ENCODE results near the gene RBKS. TPM values are rescaled to one million over a fixed set of nuclear protein-coding genes. Genes with fewer than 3 reads are reported as not detected.

The RBKS gene
- total and polyA plus RNA-seq, 2 of the 13 experiments (the other 11 are each of a cell fraction or from before 2014, with no cell fraction given), result 7.7 to 8.3 TPM

- TF ChIP-seq HCFC1 (IDR thresholded peaks at IDR 0.05; ENCODE audit: low read depth, low read length) (no peak), ZNF484 (CRISPR knock-in tag; IDR thresholded peaks at IDR 0.05; ENCODE audit: borderline replicate concordance, low read depth) (no peak), EED (CRISPR knock-in tag; IDR thresholded peaks at IDR 0.05) (no peak), ZNF512B (CRISPR knock-in tag; IDR thresholded peaks at IDR 0.05; ENCODE audit: borderline replicate concordance) (no peak), ZNF543 (CRISPR knock-in tag; IDR thresholded peaks at IDR 0.05) (no peak), ZNF660 (CRISPR knock-in tag; IDR thresholded peaks at IDR 0.05; ENCODE audit: borderline replicate concordance, low read depth) (no peak), ZNF280B (CRISPR knock-in tag; IDR thresholded peaks at IDR 0.05; ENCODE audit: borderline replicate concordance) (no peak), IKZF1 (IDR thresholded peaks at IDR 0.05) (no peak), SIN3A (IDR thresholded peaks at IDR 0.05; ENCODE audit: borderline replicate concordance, low read depth, low read length) (no peak), ZFAT (CRISPR knock-in tag; conservative IDR thresholded peaks at IDR 0.05) (no peak), CAMTA2 (CRISPR knock-in tag; IDR thresholded peaks at IDR 0.05; ENCODE audit: borderline replicate concordance) (no peak), SMC3 (IDR thresholded peaks at IDR 0.05; ENCODE audit: low read length) (no peak)
- TF ChIP-seq, protein P1, sequence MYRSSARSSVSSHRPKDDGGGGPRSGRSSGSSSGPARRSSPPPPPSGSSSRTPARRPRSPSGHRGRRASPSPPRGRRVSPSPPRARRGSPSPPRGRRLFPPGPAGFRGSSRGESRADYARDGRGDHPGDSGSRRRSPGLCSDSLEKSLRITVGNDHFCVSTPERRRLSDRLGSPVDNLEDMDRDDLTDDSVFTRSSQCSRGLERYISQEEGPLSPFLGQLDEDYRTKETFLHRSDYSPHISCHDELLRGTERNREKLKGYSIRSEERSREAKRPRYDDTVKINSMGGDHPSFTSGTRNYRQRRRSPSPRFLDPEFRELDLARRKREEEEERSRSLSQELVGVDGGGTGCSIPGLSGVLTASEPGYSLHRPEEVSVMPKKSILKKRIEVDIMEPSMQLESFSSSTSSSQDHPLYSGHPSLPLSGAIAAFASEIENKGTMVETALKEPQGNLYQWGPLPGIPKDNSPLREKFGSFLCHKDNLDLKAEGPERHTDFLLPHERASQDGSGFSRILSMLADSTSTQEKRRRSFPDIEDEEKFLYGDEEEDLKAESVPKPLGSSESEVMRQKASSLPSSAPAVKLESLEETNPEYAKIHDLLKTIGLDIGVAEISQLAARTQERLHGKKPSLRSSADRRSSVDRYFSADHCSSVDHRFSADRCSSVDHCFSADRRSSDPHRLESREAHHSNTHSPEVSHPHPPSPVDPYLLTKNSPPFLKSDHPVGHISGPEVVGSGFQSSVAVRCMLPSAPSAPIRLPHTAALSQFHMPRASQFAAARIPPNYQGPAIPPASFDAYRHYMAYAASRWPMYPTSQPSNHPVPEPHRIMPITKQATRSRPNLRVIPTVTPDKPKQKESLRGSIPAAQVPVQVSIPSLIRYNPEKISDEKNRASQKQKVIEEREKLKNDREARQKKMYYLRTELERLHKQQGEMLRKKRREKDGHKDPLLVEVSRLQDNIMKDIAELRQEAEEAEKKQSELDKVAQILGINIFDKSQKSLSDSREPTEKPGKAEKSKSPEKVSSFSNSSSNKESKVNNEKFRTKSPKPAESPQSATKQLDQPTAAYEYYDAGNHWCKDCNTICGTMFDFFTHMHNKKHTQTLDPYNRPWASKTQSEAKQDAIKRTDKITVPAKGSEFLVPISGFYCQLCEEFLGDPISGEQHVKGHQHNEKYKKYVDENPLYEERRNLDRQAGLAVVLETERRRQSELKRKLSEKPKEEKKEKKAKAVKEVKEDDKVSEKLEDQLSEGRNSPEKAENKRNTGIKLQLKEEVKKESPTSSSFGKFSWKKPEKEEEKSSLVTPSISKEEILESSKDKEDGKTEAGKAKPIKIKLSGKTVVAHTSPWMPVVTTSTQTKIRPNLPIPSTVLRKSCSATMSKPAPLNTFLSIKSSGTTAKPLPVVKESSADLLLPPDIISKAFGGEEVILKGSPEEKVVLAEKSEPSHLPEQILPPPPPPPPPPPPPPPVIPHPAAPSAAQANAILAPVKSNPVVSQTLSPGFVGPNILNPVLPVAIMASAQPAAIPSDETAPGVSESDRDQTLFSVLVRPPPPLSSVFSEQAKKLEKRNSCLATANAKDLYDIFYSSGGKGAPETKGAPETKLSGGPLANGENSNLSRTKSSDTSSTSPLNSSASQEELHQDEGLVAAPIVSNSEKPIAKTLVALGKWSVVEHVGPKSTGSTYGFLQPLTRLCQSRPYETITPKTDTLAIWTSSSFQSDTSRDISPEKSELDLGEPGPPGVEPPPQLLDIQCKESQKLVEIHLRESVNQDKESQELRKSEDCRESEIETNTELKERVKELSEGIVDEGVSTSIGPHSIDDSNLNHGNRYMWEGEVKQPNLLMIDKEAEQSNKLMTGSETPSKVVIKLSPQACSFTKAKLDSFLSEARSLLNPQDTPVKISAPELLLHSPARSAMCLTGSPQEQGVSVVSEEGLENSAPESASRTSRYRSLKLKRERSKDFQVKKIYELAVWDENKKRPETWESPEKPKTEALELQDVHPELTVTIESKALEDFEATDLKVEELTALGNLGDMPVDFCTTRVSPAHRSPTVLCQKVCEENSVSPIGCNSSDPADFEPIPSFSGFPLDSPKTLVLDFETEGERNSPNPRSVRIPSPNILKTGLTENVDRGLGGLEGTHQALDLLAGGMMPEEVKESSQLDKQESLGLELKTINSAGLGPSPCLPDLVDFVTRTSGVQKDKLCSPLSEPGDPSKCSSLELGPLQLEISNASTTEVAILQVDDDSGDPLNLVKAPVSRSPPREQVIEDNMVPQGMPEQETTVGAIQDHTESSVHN (CRISPR knock-in tag; IDR thresholded peaks at IDR 0.05), result no peak
- TF ChIP-seq, protein P2, sequence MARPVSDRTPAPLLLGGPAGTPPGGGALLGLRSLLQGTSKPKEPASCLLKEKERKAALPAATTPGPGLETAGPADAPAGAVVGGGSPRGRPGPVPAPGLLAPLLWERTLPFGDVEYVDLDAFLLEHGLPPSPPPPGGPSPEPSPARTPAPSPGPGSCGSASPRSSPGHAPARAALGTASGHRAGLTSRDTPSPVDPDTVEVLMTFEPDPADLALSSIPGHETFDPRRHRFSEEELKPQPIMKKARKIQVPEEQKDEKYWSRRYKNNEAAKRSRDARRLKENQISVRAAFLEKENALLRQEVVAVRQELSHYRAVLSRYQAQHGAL (CRISPR knock-in tag; IDR thresholded peaks at IDR 0.05; ENCODE audit: not compliant biosample characterization), result no peak
- TF ChIP-seq, protein P3, sequence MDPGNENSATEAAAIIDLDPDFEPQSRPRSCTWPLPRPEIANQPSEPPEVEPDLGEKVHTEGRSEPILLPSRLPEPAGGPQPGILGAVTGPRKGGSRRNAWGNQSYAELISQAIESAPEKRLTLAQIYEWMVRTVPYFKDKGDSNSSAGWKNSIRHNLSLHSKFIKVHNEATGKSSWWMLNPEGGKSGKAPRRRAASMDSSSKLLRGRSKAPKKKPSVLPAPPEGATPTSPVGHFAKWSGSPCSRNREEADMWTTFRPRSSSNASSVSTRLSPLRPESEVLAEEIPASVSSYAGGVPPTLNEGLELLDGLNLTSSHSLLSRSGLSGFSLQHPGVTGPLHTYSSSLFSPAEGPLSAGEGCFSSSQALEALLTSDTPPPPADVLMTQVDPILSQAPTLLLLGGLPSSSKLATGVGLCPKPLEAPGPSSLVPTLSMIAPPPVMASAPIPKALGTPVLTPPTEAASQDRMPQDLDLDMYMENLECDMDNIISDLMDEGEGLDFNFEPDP (CRISPR knock-in tag; conservative IDR thresholded peaks at IDR 0.05), result no peak
These were observed 143.9 kb downstream of the RBKS start (continued) for GRCh38 chr2:27746325-27746724.

Measured in HepG2 (cell line).